ENCODE measurements around the gene SMIM38.

- TF ChIP-seq REST (IDR thresholded peaks at IDR 0.05; ENCODE audit: unreplicated experiment) (no peak), CTCF (conservative IDR thresholded peaks at IDR 0.05; ENCODE audit: low read depth in 2 of 2) (no peak), JUNB (IDR thresholded peaks at IDR 0.05; ENCODE audit: unreplicated experiment) (no peak), POLR2AphosphoS5 (IDR thresholded peaks at IDR 0.05; ENCODE audit: low read depth) (no peak), EZH2phosphoT487 (IDR thresholded peaks at IDR 0.05; ENCODE audit: unreplicated experiment) (no peak), STAT1 (IDR thresholded peaks at IDR 0.05; ENCODE audit: unreplicated experiment) (no peak), EZH2 (IDR thresholded peaks at IDR 0.05; ENCODE audit: low read depth, unreplicated experiment) (no peak), CREB1 (CRISPR knock-in tag; IDR thresholded peaks at IDR 0.05; ENCODE audit: low read depth) (no peak), ZNF114 (CRISPR knock-in tag; IDR thresholded peaks at IDR 0.05) (no peak), ETS1 (IDR thresholded peaks at IDR 0.05) (no peak), ZNF462 (CRISPR knock-in tag; IDR thresholded peaks at IDR 0.05) (no peak), ZNF331 (CRISPR knock-in tag; IDR thresholded peaks at IDR 0.05; ENCODE audit: low read depth) (no peak)
These were observed 46.9 kb downstream of the SMIM38 start for GRCh38 chr11:69202511-69203221.

Measured in GM23338 (cell line).